ENCODE data around the gene PAM.

- TF ChIP-seq GABPA (IDR thresholded peaks at IDR 0.05; ENCODE audit: low read depth) (no peak), CTCF (IDR thresholded peaks at IDR 0.05; ENCODE audit: insufficient read depth, low read length) (no peak), SPI1 (IDR thresholded peaks at IDR 0.05; ENCODE audit: borderline replicate concordance, low read depth) (no peak), REST (IDR thresholded peaks at IDR 0.05; ENCODE audit: insufficient replicate concordance, low read depth) (no peak)
Measured at GRCh38 chr5:103033696-103034095, 278.6 kb downstream of the PAM start.
